CD14-positive monocyte (primary cell): ENCODE data around the gene RBMS3. TPM values are rescaled to one million over a fixed set of nuclear protein-coding genes. Genes with fewer than 3 reads are reported as not detected.
"Not testable (repeated sequence)": the region's sequence is repeated elsewhere in the genome, so short reads cannot be mapped to it uniquely, and the experiment has no call there.

Experiments used
- DNase-seq, 3 donors: peaks; one replicate each; pipeline ENCODE4 v3.0.0-alpha.2; 2011 to 2022
- H2AFZ ChIP-seq: 2 replicates; pipeline ENCODE4 v1.6.0; 2012; ENCODE audit warnings: mild to moderate bottlenecking, low read depth, low read length, inconsistent platforms; ENCODE audit not compliant: insufficient read depth, poor library complexity, severe bottlenecking
- H3K27ac ChIP-seq, 2 donors: 1 replicate in 1 of 2; 2 replicates in 1 of 2; pipeline ENCODE4 v1.5.1; 2012 to 2013; ENCODE audit warnings: low read length in 2 of 2, control low read depth in 1 of 2, inconsistent platforms in 1 of 2, low read depth in 1 of 2, mild to moderate bottlenecking in 1 of 2
- H3K27me3 ChIP-seq, 2 donors: one replicate each; pipeline versions ENCODE4 v1.6.0 to v1.6.1; 2011 to 2013; ENCODE audit warnings: low read length in 2 of 2; ENCODE audit not compliant: control insufficient read depth in 2 of 2, insufficient read depth in 2 of 2
- H3K36me3 ChIP-seq, 2 donors: replicated peaks in 1 of 2; 1 replicate in 1 of 2; 2 replicates in 1 of 2; pipeline versions ENCODE4 v1.5.1 to v1.6.1; 2012 to 2013; ENCODE audit warnings: low read length in 2 of 2, control low read depth in 1 of 2, inconsistent platforms in 1 of 2, mild to moderate bottlenecking in 1 of 2; ENCODE audit not compliant: insufficient read depth in 2 of 2, control insufficient read depth in 1 of 2
- H3K4me1 ChIP-seq, 2 donors: 1 replicate in 1 of 2; 2 replicates in 1 of 2; pipeline versions ENCODE4 v1.5.1 to v1.6.1; 2012 to 2013; ENCODE audit warnings: low read length in 2 of 2, control low read depth in 1 of 2, inconsistent platforms in 1 of 2, mild to moderate bottlenecking in 1 of 2, moderate library complexity in 1 of 2; ENCODE audit not compliant: insufficient read depth in 2 of 2, control insufficient read depth in 1 of 2
- H3K4me2 ChIP-seq: replicated peaks from 2 replicates; pipeline ENCODE3; 2012; ENCODE audit warnings: low read length, moderate library complexity, mild to moderate bottlenecking; ENCODE audit not compliant: poor library complexity, severe bottlenecking; ENCODE audit errors: extremely low read depth
- H3K4me3 ChIP-seq, 3 experiments: fragments of 200-600 bp in 1 of 3; sonication (generic) in 1 of 3; replicated peaks in 1 of 3; 1 replicate in 2 of 3; 2 replicates in 1 of 3; pipeline ENCODE4 v1.5.1; 2011 to 2013; ENCODE audit warnings: low read length in 3 of 3, mild to moderate bottlenecking in 3 of 3, control low read depth in 2 of 3, low read depth in 2 of 3, inconsistent platforms in 1 of 3, moderate library complexity in 1 of 3
- H3K79me2 ChIP-seq: 2 replicates; pipeline ENCODE4 v1.6.0; 2012; ENCODE audit warnings: mild to moderate bottlenecking, control low read depth, inconsistent platforms, low read length, moderate library complexity; ENCODE audit not compliant: insufficient read depth
- H3K9ac ChIP-seq: 2 replicates; pipeline ENCODE4 v1.6.0; 2017; ENCODE audit warnings: low read length, mild to moderate bottlenecking; ENCODE audit not compliant: insufficient read depth, poor library complexity, severe bottlenecking
- H3K9me3 ChIP-seq, 2 donors: replicated peaks in 1 of 2; 1 replicate in 1 of 2; 2 replicates in 1 of 2; pipeline versions ENCODE4 v1.5.1 to v1.6.1; 2012 to 2013; ENCODE audit warnings: low read length in 2 of 2, control low read depth in 1 of 2; ENCODE audit not compliant: control insufficient read depth in 1 of 2, insufficient read depth in 1 of 2
- H4K20me1 ChIP-seq: 2 replicates; pipeline ENCODE4 v1.6.0; 2012; ENCODE audit warnings: mild to moderate bottlenecking, low read length, control low read depth, moderate library complexity; ENCODE audit not compliant: insufficient read depth
- H3K27ac Mint-ChIP-seq, 7 donors: one replicate each; pipeline ENCODE4 v1.8.0; 2020; ENCODE audit warnings: mild to moderate bottlenecking in 7 of 7, mixed read lengths in 7 of 7, moderate library complexity in 6 of 7, inconsistent platforms in 2 of 7
- H3K27me3 Mint-ChIP-seq, 3 donors: one replicate each; pipeline ENCODE4 v1.8.0; 2021 to 2022; ENCODE audit warnings: low read depth in 3 of 3, mild to moderate bottlenecking in 3 of 3, mixed read lengths in 3 of 3, moderate library complexity in 3 of 3, inconsistent platforms in 1 of 3
- H3K36me3 Mint-ChIP-seq, 2 donors: one replicate each; pipeline ENCODE4 v1.8.0; 2020; ENCODE audit warnings: mixed read lengths in 2 of 2, inconsistent platforms in 1 of 2, mild to moderate bottlenecking in 1 of 2
- H3K4me1 Mint-ChIP-seq: one replicate; pipeline ENCODE4 v1.8.0; 2020; ENCODE audit warnings: mild to moderate bottlenecking, mixed read lengths
- H3K4me3 Mint-ChIP-seq, 2 donors: one replicate each; pipeline ENCODE4 v1.8.0; 2020; ENCODE audit warnings: mild to moderate bottlenecking in 2 of 2, mixed read lengths in 2 of 2, moderate library complexity in 1 of 2
- H3K9me3 Mint-ChIP-seq, 7 donors: one replicate each; pipeline ENCODE4 v1.8.0; 2020 to 2022; ENCODE audit warnings: mixed read lengths in 7 of 7, mild to moderate bottlenecking in 6 of 7, moderate library complexity in 6 of 7, inconsistent platforms in 2 of 7
- WGBS: methylation state at CpG from one replicate; pipeline ENCODE4 v1.1.5; 2013; ENCODE audit warnings: missing lambda C conversion rate; ENCODE audit not compliant: insufficient coverage; 5-methylcytosine and 5-hydroxymethylcytosine counted together
- intact Hi-C, 2 donors: fragments of 100-400 bp; cut with micrococcal nuclease; formaldehyde crosslinking; loops; one replicate each; pipeline versions ENCODE4 v1.15.0 to v1.15.1; 2023
- polyA plus RNA-seq, 3 donors: library from polyadenylated mRNA; depleted of rRNA in 1 of 3; unstranded in 2 of 3; stranded (reverse) in 1 of 3; fragments of 300-500 nt in 2 of 3; fragments of >200 nt in 1 of 3; fragmentation: Illumina TruSeq in 2 of 3; gene quantifications; 1 replicate in 2 of 3; 2 replicates in 1 of 3; pipeline ENCODE4 v1.2.3, GENCODE V29; 2012 to 2021
- TF ChIP-seq, protein P1 (sequence below): fragments of 200-600 bp; IDR thresholded peaks from one replicate; pipeline ENCODE4 v1.8.0; 2022; ENCODE audit warnings: antibody characterized with exemption, mild to moderate bottlenecking

RBMS3 gene
- polyA plus RNA-seq, 3 donors: not detected

- WGBS: 33% methylated on average over 1 of the region's 4 CpGs
- no peaks in the 10 kb centered on the region for H3K36me3 Mint-ChIP-seq
These were observed 763.6 kb downstream of the RBMS3 start for GRCh38 chr3:30044515-30044914.

DNA sequence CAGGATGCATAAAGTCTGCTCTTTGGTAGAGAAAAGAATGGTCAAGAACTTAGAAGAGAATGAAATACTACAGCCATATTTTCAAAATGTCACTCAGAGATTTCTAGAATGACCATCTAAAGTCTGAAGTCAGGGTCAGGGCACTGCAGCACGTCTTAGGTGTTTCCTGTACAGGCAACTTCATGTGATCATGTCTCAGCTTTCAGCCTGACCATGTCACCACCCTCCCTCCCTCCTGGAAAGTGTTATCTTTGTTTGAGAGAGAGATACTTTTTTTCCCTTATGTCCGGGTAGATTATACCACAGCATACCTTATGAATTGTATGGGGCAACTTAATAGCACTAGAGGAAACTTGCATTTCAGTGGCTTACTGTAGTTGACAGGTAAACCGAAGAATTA lies 767.6 kb downstream of the RBMS3 start:
- no peak overlapping the region for H3K4me3 Mint-ChIP-seq
- intact Hi-C loops: no loop called here
- no peak overlapping the region for H2AFZ ChIP-seq
- H3K9me3 Mint-ChIP-seq: peaks cover 4 to 17% (median 10%) of the 10 kb centered on the region in 7 donors
- H3K27ac Mint-ChIP-seq: no peak overlapping the region
- DNase-seq: no peak
- no peaks in the 10 kb centered on the region for H3K36me3 Mint-ChIP-seq
- peaks cover 0 to 7% of the 10 kb centered on the region in 2 donors for H3K9me3 ChIP-seq
- H3K4me2 ChIP-seq: no peak overlapping the region
- no peak overlapping the region for H3K9ac ChIP-seq
- no peak overlapping the region for H3K27ac ChIP-seq
- H3K36me3 ChIP-seq: no peaks in the 10 kb centered on the region
- no CpG with 5 or more reads among the region's 3 CpGs for WGBS
- peaks cover 5% of the 10 kb centered on the region for H3K4me1 Mint-ChIP-seq
- H3K27me3 Mint-ChIP-seq: peaks cover 0 to 2% (median 0%) of the 10 kb centered on the region in 3 donors
- TF ChIP-seq, protein P1, sequence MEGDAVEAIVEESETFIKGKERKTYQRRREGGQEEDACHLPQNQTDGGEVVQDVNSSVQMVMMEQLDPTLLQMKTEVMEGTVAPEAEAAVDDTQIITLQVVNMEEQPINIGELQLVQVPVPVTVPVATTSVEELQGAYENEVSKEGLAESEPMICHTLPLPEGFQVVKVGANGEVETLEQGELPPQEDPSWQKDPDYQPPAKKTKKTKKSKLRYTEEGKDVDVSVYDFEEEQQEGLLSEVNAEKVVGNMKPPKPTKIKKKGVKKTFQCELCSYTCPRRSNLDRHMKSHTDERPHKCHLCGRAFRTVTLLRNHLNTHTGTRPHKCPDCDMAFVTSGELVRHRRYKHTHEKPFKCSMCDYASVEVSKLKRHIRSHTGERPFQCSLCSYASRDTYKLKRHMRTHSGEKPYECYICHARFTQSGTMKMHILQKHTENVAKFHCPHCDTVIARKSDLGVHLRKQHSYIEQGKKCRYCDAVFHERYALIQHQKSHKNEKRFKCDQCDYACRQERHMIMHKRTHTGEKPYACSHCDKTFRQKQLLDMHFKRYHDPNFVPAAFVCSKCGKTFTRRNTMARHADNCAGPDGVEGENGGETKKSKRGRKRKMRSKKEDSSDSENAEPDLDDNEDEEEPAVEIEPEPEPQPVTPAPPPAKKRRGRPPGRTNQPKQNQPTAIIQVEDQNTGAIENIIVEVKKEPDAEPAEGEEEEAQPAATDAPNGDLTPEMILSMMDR: no peak
- H3K4me1 ChIP-seq: no peaks in the 10 kb centered on the region
- H3K79me2 ChIP-seq: no peaks in the 10 kb centered on the region
- no peaks in the 10 kb centered on the region for H3K27me3 ChIP-seq
- H3K4me3 ChIP-seq: no peak overlapping the region
- H4K20me1 ChIP-seq: no peaks in the 10 kb centered on the region

More at GRCh38 chr3:30044515-30044914, 763.6 kb downstream of the RBMS3 start:
- Histone ChIP-seq H3K27me3 (no peaks in the 10 kb centered on the region), H3K27ac (no peak overlapping the region), H3K36me3 (no peaks in the 10 kb centered on the region), H3K4me1 (peaks cover 17 to 25% of the 10 kb centered on the region in 2 donors), H3K4me3 (no peak overlapping the region), H3K4me2 (no peak overlapping the region), H2AFZ (no peak overlapping the region), H4K20me1 (no peaks in the 10 kb centered on the region), H3K9me3 (no peaks in the 10 kb centered on the region), H3K9ac (no peak overlapping the region), H3K79me2 (no peaks in the 10 kb centered on the region)
- DNase-seq: no peak
- peaks cover 0 to 1% (median 0%) of the 10 kb centered on the region in 7 donors for H3K9me3 Mint-ChIP-seq
- TF ChIP-seq, protein P1: no peak
- peaks cover 33% of the 10 kb centered on the region for H3K4me1 Mint-ChIP-seq
- intact Hi-C loops: no loop called here
- no peaks in the 10 kb centered on the region for H3K27me3 Mint-ChIP-seq
- no peak overlapping the region for H3K27ac Mint-ChIP-seq
- no peak overlapping the region for H3K4me3 Mint-ChIP-seq

GRCh38 chr3:30050116-30050515 lies 769.2 kb downstream of the RBMS3 start:
- H3K27me3 ChIP-seq, H3K27ac Mint-ChIP-seq, H3K4me2 ChIP-seq, H3K27me3 Mint-ChIP-seq, H3K36me3 ChIP-seq, H3K9ac ChIP-seq, H3K79me2 ChIP-seq, H2AFZ ChIP-seq, H3K4me1 Mint-ChIP-seq, H3K9me3 ChIP-seq, intact Hi-C loops, H3K4me3 ChIP-seq, H4K20me1 ChIP-seq, H3K27ac ChIP-seq, DNase-seq, H3K4me3 Mint-ChIP-seq, H3K36me3 Mint-ChIP-seq, H3K4me1 ChIP-seq: not testable (repeated sequence)
- 100% methylated on average over 1 of the region's 9 CpGs for WGBS
- H3K9me3 Mint-ChIP-seq: peaks cover 4 to 17% (median 10%) of the 10 kb centered on the region in 7 donors
